PC-3 (cell line): ENCODE data around the gene GALNTL6. TPM values are rescaled to one million over a fixed set of nuclear protein-coding genes. Genes with fewer than 3 reads are reported as not detected.

Source experiments
- ATAC-seq: fragments of 200-7000 bp; cut with Tn5 transposase; 2 replicates; pipeline ENCODE4 v1.9.1; 2020; ENCODE audit warnings: mild to moderate bottlenecking, moderate library complexity
- BruUV-seq: library from RNA; stranded (reverse); fragments of 400-500 nt; replicated peaks from 2 replicates; lab custom pipeline; 2021; lab: Mats Ljungman, UMichigan
- CTCF ChIA-PET: fragments of 300-600 bp; sonication (Branson Sonifier 250); formaldehyde crosslinking; loops from one replicate; lab custom pipeline; 2022; ENCODE audit warnings: antibody characterized with exemption; lab: Charles Lee
- POLR2A ChIA-PET: fragments of 300-600 bp; sonication (Branson Sonifier 250); formaldehyde crosslinking; loops from one replicate; lab custom pipeline; 2022; ENCODE audit warnings: antibody characterized with exemption; ENCODE audit not compliant: unreplicated experiment; lab: Charles Lee
- DNase-seq: peaks from one replicate; pipeline ENCODE4 v3.0.0-alpha.2; 2015
- H2AFZ ChIP-seq: fragments of 300-600 bp; sonication (generic); 2 replicates; pipeline ENCODE4 v1.6.0; 2016; ENCODE audit warnings: antibody characterized with exemption, low read length
- H3F3A ChIP-seq: fragments of 300-600 bp; sonication (generic); one replicate; pipeline ENCODE4 v1.6.0; 2017; ENCODE audit warnings: antibody characterized with exemption, low read length, control low read depth, mild to moderate bottlenecking; ENCODE audit not compliant: unreplicated experiment
- H3K27ac ChIP-seq: fragments of 300-600 bp; sonication (generic); 2 replicates; pipeline ENCODE4 v1.5.1; 2016; ENCODE audit warnings: mild to moderate bottlenecking, low read length
- H3K27me3 ChIP-seq: fragments of 300-600 bp; sonication (generic); 2 replicates; pipeline ENCODE4 v1.6.1; 2016; ENCODE audit warnings: low read length, mixed read lengths
- H3K36me3 ChIP-seq: fragments of 300-600 bp; sonication (generic); 2 replicates; pipeline ENCODE4 v1.6.1; 2016; ENCODE audit warnings: low read depth, mixed run types, low read length, mixed read lengths
- H3K4me1 ChIP-seq: fragments of 300-600 bp; sonication (generic); 2 replicates; pipeline ENCODE4 v1.5.1; 2016; ENCODE audit warnings: low read length; ENCODE audit not compliant: insufficient read depth
- H3K4me2 ChIP-seq: fragments of 300-600 bp; sonication (generic); 2 replicates; pipeline ENCODE4 v1.6.0; 2016; ENCODE audit warnings: low read length
- H3K4me3 ChIP-seq: fragments of 300-600 bp; sonication (generic); 2 replicates; pipeline ENCODE4 v1.5.1; 2016; ENCODE audit warnings: mild to moderate bottlenecking, low read length, mixed read lengths
- H3K79me2 ChIP-seq: fragments of 300-600 bp; sonication (generic); 2 replicates; pipeline ENCODE4 v1.6.1; 2017; ENCODE audit warnings: low read length, mixed read lengths
- H3K9ac ChIP-seq: fragments of 300-600 bp; sonication (generic); 2 replicates; pipeline ENCODE4 v1.6.0; 2016; ENCODE audit warnings: mild to moderate bottlenecking, low read length
- H3K9me2 ChIP-seq: fragments of 300-600 bp; sonication (generic); replicated peaks from 2 replicates; pipeline ENCODE4 v1.6.1; 2016; ENCODE audit warnings: mixed run types, low read length, mixed read lengths
- H3K9me3 ChIP-seq: fragments of 300-600 bp; sonication (generic); 2 replicates; pipeline ENCODE4 v1.6.1; 2016; ENCODE audit warnings: low read length, mixed read lengths
- H4K20me1 ChIP-seq: fragments of 300-600 bp; sonication (generic); 2 replicates; pipeline ENCODE4 v1.6.1; 2016; ENCODE audit warnings: low read length, mixed read lengths
- EZH2 ChIP-seq: fragments of 300-600 bp; sonication (generic); IDR thresholded peaks from one replicate; pipeline ENCODE4 v1.6.1; 2017; ENCODE audit warnings: antibody characterized with exemption, mild to moderate bottlenecking, low read length; ENCODE audit not compliant: unreplicated experiment
- EZH2phosphoT487 ChIP-seq: fragments of 300-600 bp; sonication (generic); IDR thresholded peaks from 2 replicates; pipeline ENCODE4 v1.6.1; 2018; ENCODE audit warnings: mild to moderate bottlenecking, antibody characterized with exemption, low read length, borderline replicate concordance
- intact Hi-C: fragments of 100-400 bp; cut with micrococcal nuclease; formaldehyde crosslinking; loops from 2 replicates; pipeline ENCODE4 v1.9.0; 2023
- total RNA-seq: library from RNA; depleted of rRNA; stranded (reverse); fragments of >200 nt; gene quantifications from 2 replicates; pipeline ENCODE4 v1.2.3, GENCODE V29; 2014
- TF ChIP-seq, protein P1 (sequence below): fragments of 300-600 bp; sonication (generic); conservative IDR thresholded peaks from 2 replicates; pipeline ENCODE4 v1.5.1; 2017; ENCODE audit warnings: antibody characterized with exemption, low read depth, mild to moderate bottlenecking, low read length

GALNTL6 gene
- total RNA-seq, 1 experiment from 2014 or later, result not detected

DNA sequence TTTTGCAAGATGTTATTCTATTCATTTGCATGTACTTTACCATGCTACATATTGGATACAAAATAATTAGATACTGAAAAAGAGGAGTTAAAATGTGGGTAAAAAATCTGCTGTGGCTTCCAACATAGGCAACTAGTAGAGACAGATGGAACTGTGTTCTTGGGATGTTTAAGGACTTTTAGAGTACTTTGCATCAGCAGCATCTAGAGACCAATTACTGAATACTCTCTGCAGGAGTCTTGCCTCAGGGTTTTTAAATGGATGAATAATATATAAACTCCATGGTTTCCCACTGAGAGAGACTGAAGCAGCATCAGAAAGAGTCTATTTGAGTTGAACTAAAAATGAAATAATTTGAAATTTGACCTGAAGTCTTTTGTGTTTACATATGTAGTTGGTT, 676.7 kb downstream of the GALNTL6 start:
- H3K4me2 ChIP-seq, result no peak overlapping the region
- TF ChIP-seq EZH2phosphoT487, result no peak
- TF ChIP-seq, protein P1, sequence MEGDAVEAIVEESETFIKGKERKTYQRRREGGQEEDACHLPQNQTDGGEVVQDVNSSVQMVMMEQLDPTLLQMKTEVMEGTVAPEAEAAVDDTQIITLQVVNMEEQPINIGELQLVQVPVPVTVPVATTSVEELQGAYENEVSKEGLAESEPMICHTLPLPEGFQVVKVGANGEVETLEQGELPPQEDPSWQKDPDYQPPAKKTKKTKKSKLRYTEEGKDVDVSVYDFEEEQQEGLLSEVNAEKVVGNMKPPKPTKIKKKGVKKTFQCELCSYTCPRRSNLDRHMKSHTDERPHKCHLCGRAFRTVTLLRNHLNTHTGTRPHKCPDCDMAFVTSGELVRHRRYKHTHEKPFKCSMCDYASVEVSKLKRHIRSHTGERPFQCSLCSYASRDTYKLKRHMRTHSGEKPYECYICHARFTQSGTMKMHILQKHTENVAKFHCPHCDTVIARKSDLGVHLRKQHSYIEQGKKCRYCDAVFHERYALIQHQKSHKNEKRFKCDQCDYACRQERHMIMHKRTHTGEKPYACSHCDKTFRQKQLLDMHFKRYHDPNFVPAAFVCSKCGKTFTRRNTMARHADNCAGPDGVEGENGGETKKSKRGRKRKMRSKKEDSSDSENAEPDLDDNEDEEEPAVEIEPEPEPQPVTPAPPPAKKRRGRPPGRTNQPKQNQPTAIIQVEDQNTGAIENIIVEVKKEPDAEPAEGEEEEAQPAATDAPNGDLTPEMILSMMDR, result no peak
- TF ChIP-seq EZH2, result no peak
- H3K27ac ChIP-seq, result no peak overlapping the region
- no peaks in the 10 kb centered on the region for H3K9me2 ChIP-seq
- DNase-seq (no peak), ATAC-seq (no peak)
- no peaks in the 10 kb centered on the region for H4K20me1 ChIP-seq
- H3K79me2 ChIP-seq, result no peaks in the 10 kb centered on the region
- H3K9ac ChIP-seq, result no peak overlapping the region
- H3K4me1 ChIP-seq, result no peaks in the 10 kb centered on the region
- CTCF ChIA-PET, result no interaction called here
- no peak overlapping the region for H2AFZ ChIP-seq
- H3K9me3 ChIP-seq, result no peaks in the 10 kb centered on the region
- intact Hi-C loops, result no loop called here
- no peaks in the 10 kb centered on the region for H3F3A ChIP-seq
- BruUV-seq, result no TSS peak
- no peaks in the 10 kb centered on the region for H3K36me3 ChIP-seq
- H3K27me3 ChIP-seq, result no peaks in the 10 kb centered on the region
- H3K4me3 ChIP-seq, result no peak overlapping the region
- POLR2A ChIA-PET, result no interaction called here

DNA sequence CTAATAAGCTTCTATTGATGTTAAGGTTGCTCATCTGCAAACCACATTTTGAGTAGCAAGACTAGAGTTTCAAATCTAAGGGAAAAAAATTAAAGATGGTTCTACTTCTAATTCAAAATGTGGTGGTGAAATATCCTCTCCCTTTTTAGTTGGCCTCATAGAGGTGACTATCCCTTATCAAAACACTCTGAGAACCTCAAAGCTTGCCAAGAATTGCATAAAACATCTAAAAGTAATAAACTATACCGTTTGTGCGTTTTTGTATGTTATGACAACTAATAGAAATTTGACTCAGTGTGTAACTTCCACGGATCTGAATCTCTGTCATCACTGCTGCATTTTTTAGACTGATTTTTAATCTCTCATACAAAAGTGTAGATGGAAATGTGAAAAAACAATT, 682.6 kb downstream of the GALNTL6 start:
- no peaks in the 10 kb centered on the region for H4K20me1 ChIP-seq
- H3K27me3 ChIP-seq, result no peaks in the 10 kb centered on the region
- no peaks in the 10 kb centered on the region for H3K4me1 ChIP-seq
- H2AFZ ChIP-seq, result no peak overlapping the region
- no peaks in the 10 kb centered on the region for H3K9me3 ChIP-seq
- H3K27ac ChIP-seq, result no peak overlapping the region
- TF ChIP-seq EZH2phosphoT487, result no peak
- no peak for TF ChIP-seq EZH2
- TF ChIP-seq, protein P1, result no peak
- no peak overlapping the region for H3K4me3 ChIP-seq
- intact Hi-C loops, result no loop called here
- BruUV-seq, result no TSS peak
- CTCF ChIA-PET, result no interaction called here
- DNase-seq (no peak), ATAC-seq (no peak)
- POLR2A ChIA-PET, result no interaction called here
- H3F3A ChIP-seq, result no peaks in the 10 kb centered on the region
- H3K36me3 ChIP-seq, result no peaks in the 10 kb centered on the region
- H3K79me2 ChIP-seq, result no peaks in the 10 kb centered on the region
- H3K4me2 ChIP-seq, result no peak overlapping the region
- no peak overlapping the region for H3K9ac ChIP-seq
- H3K9me2 ChIP-seq, result no peaks in the 10 kb centered on the region

DNA sequence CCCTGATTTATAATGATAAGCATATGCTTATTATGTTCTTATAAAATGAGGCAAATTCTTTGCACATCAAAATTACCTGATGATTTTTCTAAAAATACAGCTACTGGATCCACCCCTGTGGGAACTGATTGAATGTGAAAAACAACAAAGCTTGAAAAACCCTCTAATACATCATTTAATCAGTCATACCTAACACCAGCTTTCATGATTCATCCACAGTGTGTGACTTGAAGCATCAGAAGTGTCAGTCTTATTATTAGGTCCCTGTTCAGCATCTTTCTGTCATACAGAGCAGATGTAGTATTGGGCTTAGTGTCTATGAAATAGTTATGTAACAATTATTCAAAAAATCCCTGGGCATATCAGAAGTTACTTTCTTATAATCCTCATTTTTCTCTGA, 684.1 kb downstream of the GALNTL6 start:
- intact Hi-C loops, result no loop called here
- DNase-seq (no peak), ATAC-seq (no peak)
- no peaks in the 10 kb centered on the region for H4K20me1 ChIP-seq
- H3K79me2 ChIP-seq, result no peaks in the 10 kb centered on the region
- CTCF ChIA-PET, result no interaction called here
- H3K9me3 ChIP-seq, result no peaks in the 10 kb centered on the region
- no peaks in the 10 kb centered on the region for H3K36me3 ChIP-seq
- no peak overlapping the region for H3K9ac ChIP-seq
- no peaks in the 10 kb centered on the region for H3F3A ChIP-seq
- H3K9me2 ChIP-seq, result no peaks in the 10 kb centered on the region
- H3K4me2 ChIP-seq, result no peak overlapping the region
- H3K4me1 ChIP-seq, result no peaks in the 10 kb centered on the region
- no peak overlapping the region for H3K4me3 ChIP-seq
- H3K27me3 ChIP-seq, result no peaks in the 10 kb centered on the region
- BruUV-seq, result no TSS peak
- H2AFZ ChIP-seq, result no peak overlapping the region
- TF ChIP-seq EZH2phosphoT487 (no peak), EZH2 (no peak)
- POLR2A ChIA-PET, result no interaction called here
- no peak overlapping the region for H3K27ac ChIP-seq
